ENCODE measurements around the gene CFH.
"Not testable (repeated sequence)": the region's sequence is repeated elsewhere in the genome, so short reads cannot be mapped to it uniquely, and the experiment has no call there.

The CFH gene

DNA sequence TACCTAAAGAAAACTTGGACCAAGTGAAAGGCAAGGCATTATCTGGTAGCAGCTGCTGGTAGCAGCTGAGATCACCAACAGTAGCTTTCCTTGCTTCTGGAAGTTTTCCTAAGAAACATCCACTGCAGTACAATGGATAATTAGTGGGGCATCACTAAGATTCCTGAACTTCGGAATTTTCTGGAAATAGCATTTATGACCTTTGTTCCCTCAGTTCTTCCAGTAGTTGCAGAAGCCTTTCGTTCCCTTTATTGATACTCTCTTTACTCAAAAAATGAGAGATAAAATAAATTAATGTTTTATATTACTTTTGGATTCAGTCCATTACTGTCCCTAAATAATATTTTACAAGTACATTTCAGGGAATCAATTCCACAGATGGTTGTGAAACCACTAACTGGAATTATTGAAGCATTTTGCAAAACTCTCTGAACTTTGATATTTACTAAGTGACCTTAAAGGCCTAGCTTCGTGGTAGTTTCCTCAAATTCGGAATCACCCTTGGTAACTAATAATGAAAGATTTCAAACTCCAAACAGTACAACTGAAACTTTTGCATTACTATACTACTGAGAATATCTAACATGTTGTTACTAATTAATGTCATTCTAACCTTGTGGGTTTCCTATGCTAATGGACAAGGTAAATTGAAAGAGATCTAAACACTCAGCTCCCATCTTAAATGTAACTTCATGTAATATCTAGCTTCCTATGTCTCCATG, 113.3 kb downstream of the CFH start:
- DNase-seq (ENCODE audit: low read depth, low spot score), result not testable (repeated sequence)

DNA sequence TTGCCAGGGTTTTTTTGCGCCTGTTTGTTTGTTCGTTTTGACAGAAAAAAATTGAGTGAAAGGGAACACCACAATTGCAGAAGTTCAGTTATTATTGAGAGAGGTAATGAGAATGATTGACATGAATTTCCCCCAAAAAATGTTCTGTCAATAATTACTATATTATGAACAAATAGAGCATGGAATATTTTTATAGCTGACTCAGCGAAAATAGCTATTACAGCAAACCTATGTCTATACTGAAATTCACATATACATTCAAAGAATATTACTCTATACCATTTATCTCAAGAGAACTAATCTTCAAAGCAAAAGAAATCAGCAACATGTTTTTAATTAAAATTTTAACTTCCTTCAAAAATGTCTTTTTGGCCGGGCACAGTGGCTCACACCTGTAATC, 118.0 kb downstream of the CFH start:
- not testable (repeated sequence) for DNase-seq (ENCODE audit: low read depth, low spot score)

DNA sequence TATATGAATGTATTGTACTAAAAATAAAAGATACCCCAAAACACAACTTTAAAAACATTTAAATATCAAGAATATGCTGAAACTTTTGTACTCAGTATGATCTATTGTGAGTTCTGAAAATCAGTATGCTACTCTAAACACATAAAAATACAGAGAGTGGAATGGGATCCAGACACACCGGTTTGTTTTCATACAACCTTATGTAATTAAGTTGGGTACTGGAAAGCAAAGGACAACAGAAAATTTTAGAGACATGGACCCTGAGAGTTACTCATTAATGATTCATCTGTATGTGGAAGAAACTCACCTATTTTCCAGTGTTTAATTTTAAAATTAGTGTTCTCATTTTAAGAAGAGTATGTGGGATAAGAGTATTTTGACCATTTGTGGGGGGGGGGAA, 121.9 kb downstream of the CFH start:
- DNase-seq (ENCODE audit: low read depth, low spot score), result no peak

DNA sequence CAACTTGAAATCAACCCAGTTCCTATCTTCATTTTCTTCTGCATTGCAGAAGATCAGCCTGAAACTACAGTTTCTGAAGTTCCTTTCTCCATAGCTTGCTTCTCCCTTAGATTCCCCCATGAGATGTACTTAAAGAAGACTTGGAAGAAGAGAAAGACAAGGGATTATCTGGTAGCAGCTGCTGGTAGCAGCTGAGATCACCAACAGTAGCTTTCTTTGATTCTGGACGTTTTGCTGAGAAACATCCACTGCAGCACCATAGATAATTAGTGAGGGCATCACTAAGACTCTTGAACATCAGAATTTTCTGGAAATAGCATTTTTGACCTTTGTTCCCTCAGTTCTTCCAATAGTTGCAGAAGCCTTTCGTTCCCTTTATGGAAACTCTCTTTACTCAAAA, 122.3 kb downstream of the CFH start:
- no peak for DNase-seq (ENCODE audit: low read depth, low spot score)

DNA sequence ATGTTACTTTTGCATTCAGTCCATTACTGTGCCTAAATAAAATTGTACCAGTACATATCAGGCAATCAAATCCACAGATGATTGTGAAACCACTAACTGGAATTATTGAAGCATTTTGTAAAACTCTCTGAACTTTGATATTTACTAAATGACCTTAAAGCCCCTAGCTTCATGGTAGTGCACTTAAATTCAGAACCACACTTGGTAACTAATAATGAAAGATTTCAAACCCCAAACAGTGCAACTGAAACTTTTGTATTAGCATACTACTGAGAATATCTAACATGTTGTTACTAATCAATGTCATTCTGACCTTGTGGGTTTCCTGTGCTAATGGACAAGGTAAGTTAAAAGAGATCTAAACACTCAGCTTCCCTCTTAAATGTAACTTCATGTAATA, 122.8 kb downstream of the CFH start, which contains the start of gene CFHR3:
CFHR3 (plus strand) TSS at position 238 of the 400 bp plus-strand sequence; CDS start at position 285, 47 bp downstream.
- DNase-seq (ENCODE audit: low read depth, low spot score), result no peak

DNA sequence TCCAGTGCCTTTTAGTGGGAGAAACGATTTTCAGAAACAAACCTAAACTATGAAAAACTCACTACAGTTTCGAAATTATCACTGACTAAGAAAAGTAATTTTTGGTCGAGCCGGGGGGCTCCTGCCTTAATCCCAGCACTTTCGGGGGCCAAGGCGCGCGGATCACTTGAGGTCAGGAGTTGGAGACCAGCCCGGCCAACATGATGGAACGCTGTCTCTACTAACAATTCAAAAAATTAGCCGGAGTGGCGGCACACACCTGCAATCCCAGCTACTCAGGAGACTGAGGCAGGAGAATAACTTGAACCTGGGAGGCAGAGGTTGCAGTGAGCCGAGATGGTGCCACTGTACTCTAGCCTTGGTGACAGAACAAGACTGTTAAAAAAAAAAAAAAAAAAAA, 125.8 kb downstream of the CFH start:
- DNase-seq (ENCODE audit: low read depth, low spot score), result no peak

DNA sequence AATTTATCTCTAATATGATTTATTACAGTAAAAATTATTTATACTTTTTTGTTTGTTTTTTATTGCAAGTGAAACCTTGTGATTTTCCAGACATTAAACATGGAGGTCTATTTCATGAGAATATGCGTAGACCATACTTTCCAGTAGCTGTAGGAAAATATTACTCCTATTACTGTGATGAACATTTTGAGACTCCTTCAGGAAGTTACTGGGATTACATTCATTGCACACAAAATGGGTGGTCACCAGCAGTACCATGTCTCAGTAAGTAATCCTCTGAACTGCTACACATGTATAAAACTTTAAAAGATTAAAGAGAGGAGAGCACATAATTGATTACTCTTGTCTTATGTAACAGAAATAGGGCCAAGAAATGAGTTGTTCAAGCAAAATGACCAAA, 127.2 kb downstream of the CFH start:
- DNase-seq (ENCODE audit: low read depth, low spot score), result no peak

DNA sequence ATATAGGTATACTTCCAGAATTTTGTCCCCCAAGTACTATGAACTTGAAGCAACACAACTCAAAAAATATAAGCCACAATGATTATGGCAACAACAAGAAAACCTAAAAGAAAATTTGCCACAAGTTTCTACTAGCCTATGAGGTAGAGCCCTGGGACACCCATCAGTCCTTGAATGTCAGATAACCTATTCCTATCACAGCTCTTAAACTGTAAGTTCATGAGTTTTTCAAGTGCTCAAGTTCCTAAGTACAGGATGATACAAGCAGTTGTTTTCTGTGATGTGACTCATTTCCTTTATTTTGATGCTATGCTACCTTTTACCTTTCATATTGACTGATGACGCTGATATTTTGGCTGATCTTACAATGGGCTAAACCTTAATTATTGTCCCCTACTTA, 139.4 kb downstream of the CFH start:
- DNase-seq (ENCODE audit: low read depth, low spot score), result not testable (repeated sequence)

DNA sequence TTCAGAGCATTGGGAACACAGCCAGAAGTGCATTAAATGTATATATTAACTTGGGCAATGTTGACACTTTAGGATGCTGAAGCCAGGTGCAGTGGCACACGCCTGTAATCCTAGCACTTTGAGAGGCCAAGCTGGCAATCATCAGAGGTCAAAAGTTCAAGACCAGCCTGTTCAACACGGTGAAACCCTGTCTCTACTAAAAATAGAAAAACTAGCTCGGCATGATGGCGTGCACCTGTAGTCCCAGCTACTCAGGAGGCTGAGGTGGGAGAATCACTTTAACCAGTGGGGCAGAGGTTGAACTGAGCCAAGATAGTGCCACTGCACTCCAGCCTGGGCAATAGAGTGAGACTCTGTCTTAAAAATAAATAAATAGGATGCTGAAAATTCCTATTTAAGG, 142.3 kb downstream of the CFH start:
- DNase-seq (ENCODE audit: low read depth, low spot score), result not testable (repeated sequence)

All from activated CD4-positive, CD25-positive, alpha-beta regulatory T cell treated with anti-CD3 and anti-CD28 coated beads, Interleukin-2, amount 50 U/mL, for 16 hours (primary cell).